Endodermal cell (in vitro differentiated cells): ENCODE measurements around the gene NFATC2IP. TPM values are rescaled to one million over a fixed set of nuclear protein-coding genes. Genes with fewer than 3 reads are reported as not detected.

ENCODE experiments used
- DNase-seq: peaks from one replicate; pipeline ENCODE4 v3.0.0-alpha.2; 2017
- H3K27ac ChIP-seq: 2 replicates; pipeline ENCODE4 v1.5.1; 2013; ENCODE audit warnings: mild to moderate bottlenecking, low read depth, low read length, moderate library complexity
- H3K27me3 ChIP-seq: 2 replicates; pipeline ENCODE4 v1.6.1; 2013; ENCODE audit warnings: mild to moderate bottlenecking, low read length, moderate library complexity; ENCODE audit not compliant: insufficient read depth, control insufficient read depth, poor library complexity, severe bottlenecking
- H3K36me3 ChIP-seq: 2 replicates; pipeline ENCODE4 v1.7.0; 2013; ENCODE audit warnings: mild to moderate bottlenecking, low read length, moderate library complexity; ENCODE audit not compliant: control insufficient read depth, insufficient read depth
- H3K4me1 ChIP-seq: one replicate; pipeline ENCODE4 v1.7.0; 2013; ENCODE audit warnings: low read length; ENCODE audit not compliant: control insufficient read depth, insufficient read depth
- H3K4me3 ChIP-seq: 2 replicates; pipeline ENCODE4 v1.5.1; 2013; ENCODE audit warnings: mild to moderate bottlenecking, low read length, moderate library complexity
- H3K9ac ChIP-seq: 2 replicates; pipeline ENCODE4 v1.6.1; 2013; ENCODE audit warnings: mild to moderate bottlenecking, low read length, moderate library complexity; ENCODE audit not compliant: poor library complexity, severe bottlenecking; ENCODE audit errors: extremely low read depth
- H3K9me3 ChIP-seq: 2 replicates; pipeline ENCODE4 v1.6.1; 2013; ENCODE audit warnings: mild to moderate bottlenecking, low read length, moderate library complexity; ENCODE audit not compliant: control insufficient read depth
- H3K27ac Mint-ChIP-seq: 2 replicates; pipeline ENCODE4 v1.8.0; 2020; ENCODE audit warnings: mixed read lengths
- H3K27me3 Mint-ChIP-seq: 2 replicates; pipeline ENCODE4 v1.8.0; 2021; ENCODE audit warnings: mild to moderate bottlenecking, mixed read lengths; ENCODE audit not compliant: insufficient read depth
- H3K36me3 Mint-ChIP-seq: 2 replicates; pipeline ENCODE4 v1.8.0; 2020; ENCODE audit warnings: low read depth, mixed read lengths
- H3K4me1 Mint-ChIP-seq: 2 replicates; pipeline ENCODE4 v1.8.0; 2020; ENCODE audit warnings: mixed read lengths
- H3K4me3 Mint-ChIP-seq: 2 replicates; pipeline ENCODE4 v1.8.0; 2020; ENCODE audit warnings: mild to moderate bottlenecking, moderate library complexity, mixed read lengths
- H3K9me3 Mint-ChIP-seq: 2 replicates; pipeline ENCODE4 v1.8.0; 2020; ENCODE audit warnings: mild to moderate bottlenecking, mixed read lengths
- CTCF ChIP-seq: fragments of 200-600 bp; sonication (generic); conservative IDR thresholded peaks from 2 replicates; pipeline ENCODE4 v1.5.0; 2021; ENCODE audit warnings: antibody characterized with exemption, mild to moderate bottlenecking
- WGBS, 2 experiments: methylation state at CpG; one replicate each; pipeline versions ENCODE4 v1.1.5 to v1.1.7; 2013; ENCODE audit warnings: missing lambda C conversion rate in 2 of 2, mixed read lengths in 1 of 2; ENCODE audit not compliant: insufficient coverage in 1 of 2, insufficient read length in 1 of 2; 5-methylcytosine and 5-hydroxymethylcytosine counted together
- total RNA-seq, 2 donors: library from RNA; stranded (reverse); fragmentation: NEBNext Ultra II Directional in 1 of 2; extraction: Animal tissue kit (Norgen Biotek cat#: 25700) in 1 of 2; gene quantifications; 2 replicates in 1 of 2; 3 replicates in 1 of 2; pipeline ENCODE4 v1.2.1, GENCODE V29; 2021

NFATC2IP gene
- total RNA-seq, 2 donors from 2014 or later, result 63.7 to 65.4 TPM

DNA sequence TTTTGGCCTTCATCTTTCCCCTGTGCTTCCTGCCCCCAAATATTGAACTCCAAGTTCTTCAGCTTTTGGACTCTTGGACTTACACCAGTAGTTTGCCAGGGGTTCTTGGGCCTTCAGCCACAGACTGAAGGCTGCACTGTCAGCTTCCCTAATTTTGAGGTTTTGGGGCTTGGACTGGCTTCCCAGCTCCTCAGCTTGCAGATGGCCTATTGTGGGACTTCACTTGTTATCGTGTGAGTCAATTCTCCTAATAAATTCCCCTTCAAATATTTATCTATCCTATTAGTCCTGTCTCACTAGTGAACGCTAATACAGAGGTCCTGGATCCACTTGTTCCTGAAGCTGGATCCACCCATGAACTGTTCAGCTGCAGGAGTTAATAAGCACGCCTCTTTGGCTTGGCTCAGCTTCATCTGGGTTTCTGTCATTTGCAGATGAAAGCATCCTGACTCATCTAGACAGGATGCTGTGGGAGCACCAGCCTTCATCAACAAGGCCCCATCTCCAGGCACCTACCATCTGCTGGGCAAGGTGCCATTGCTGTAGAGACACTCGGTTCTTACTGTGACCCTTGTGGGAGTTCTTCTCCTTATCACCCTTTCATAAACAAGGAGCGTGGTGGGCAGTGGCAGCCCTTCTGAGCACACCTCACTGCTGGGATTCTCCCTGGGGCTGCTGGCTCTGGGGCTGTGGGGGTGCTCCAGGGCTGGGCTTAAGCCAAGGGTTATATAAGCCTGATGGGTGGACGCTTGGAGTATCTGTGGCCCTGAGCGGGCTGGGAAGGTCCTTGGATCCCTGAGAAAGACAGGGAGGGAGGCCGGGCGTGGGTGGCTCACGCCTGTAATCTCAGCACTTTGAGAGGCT lies 57.2 kb downstream of the NFATC2IP start:
- H3K36me3 Mint-ChIP-seq, result no peaks in the 10 kb centered on the region
- no peaks in the 10 kb centered on the region for H3K9me3 ChIP-seq
- no peaks in the 10 kb centered on the region for H3K4me1 ChIP-seq
- no peak overlapping the region for H3K9ac ChIP-seq
- no peak overlapping the region for H3K4me3 ChIP-seq
- no peak overlapping the region for H3K27ac ChIP-seq
- H3K27me3 ChIP-seq, result no peaks in the 10 kb centered on the region
- H3K9me3 Mint-ChIP-seq, result no peaks in the 10 kb centered on the region
- H3K36me3 ChIP-seq, result no peaks in the 10 kb centered on the region
- no peak overlapping the region for H3K27ac Mint-ChIP-seq
- no peak for DNase-seq
- no peaks in the 10 kb centered on the region for H3K27me3 Mint-ChIP-seq
- 93 to 97% methylated on average over 8 to 10 of the region's 10 CpGs for WGBS, 2 experiments
- no peak overlapping the region for H3K4me3 Mint-ChIP-seq
- no peak for TF ChIP-seq CTCF
- no peaks in the 10 kb centered on the region for H3K4me1 Mint-ChIP-seq

- Histone ChIP-seq H3K9me3 (no peaks in the 10 kb centered on the region), H3K4me3 (no peak overlapping the region), H3K4me1 (no peaks in the 10 kb centered on the region), H3K36me3 (no peaks in the 10 kb centered on the region), H3K27me3 (no peaks in the 10 kb centered on the region), H3K9ac (no peak overlapping the region), H3K27ac (no peak overlapping the region)
- no peaks in the 10 kb centered on the region for H3K9me3 Mint-ChIP-seq
- H3K27me3 Mint-ChIP-seq, result no peaks in the 10 kb centered on the region
- H3K4me1 Mint-ChIP-seq, result no peaks in the 10 kb centered on the region
- H3K36me3 Mint-ChIP-seq, result no peaks in the 10 kb centered on the region
- no peak overlapping the region for H3K27ac Mint-ChIP-seq
- DNase-seq, result no peak
- 90 to 95% methylated on average over 10 to 14 of the region's 14 CpGs for WGBS, 2 experiments
- H3K4me3 Mint-ChIP-seq, result no peak overlapping the region
- no peak for TF ChIP-seq CTCF
These were observed 58.5 kb downstream of the NFATC2IP start for GRCh38 chr16:29009050-29009837.

DNA sequence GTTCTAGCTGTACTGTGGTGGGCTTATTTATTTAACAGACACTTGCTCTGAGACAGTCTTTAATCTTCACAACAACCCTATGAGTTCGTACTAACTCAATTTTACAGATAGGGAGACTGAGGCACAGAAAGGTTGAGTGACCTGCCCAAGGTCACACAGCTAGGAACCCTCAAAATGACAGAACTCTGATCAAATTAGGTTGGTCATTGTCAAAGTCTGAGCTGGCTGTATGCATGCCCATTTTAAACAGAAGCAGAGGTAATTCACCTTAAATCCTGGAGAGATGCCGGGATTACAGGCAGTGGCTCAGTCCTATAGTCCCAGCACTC lies 59.1 kb downstream of the NFATC2IP start:
- WGBS, 2 experiments, result 95 to 100% methylated on average over 1 to 2 of the region's 2 CpGs

More for the DNA sequence above, 59.1 kb downstream of the NFATC2IP start:
- Mint-ChIP-seq H3K36me3 (no peaks in the 10 kb centered on the region), H3K4me1 (no peaks in the 10 kb centered on the region), H3K27me3 (no peaks in the 10 kb centered on the region), H3K27ac (no peak overlapping the region), H3K4me3 (no peak overlapping the region), H3K9me3 (no peaks in the 10 kb centered on the region)
- no peaks in the 10 kb centered on the region for H3K4me1 ChIP-seq
- no peaks in the 10 kb centered on the region for H3K27me3 ChIP-seq
- H3K4me3 ChIP-seq, result no peak overlapping the region
- no peaks in the 10 kb centered on the region for H3K9me3 ChIP-seq
- H3K9ac ChIP-seq, result no peak overlapping the region
- no peak overlapping the region for H3K27ac ChIP-seq
- DNase-seq, result no peak
- no peak for TF ChIP-seq CTCF
- no peaks in the 10 kb centered on the region for H3K36me3 ChIP-seq
